K562 (cell line): ENCODE results near the gene SLC6A6. TPM values are rescaled to one million over a fixed set of nuclear protein-coding genes. Genes with fewer than 3 reads are reported as not detected.
A peak's percentile ranks its signal among the peaks of the same experiment; 100 is the strongest.

Source experiments
- CBFA2T3 ChIP-seq: fragments of 450-650 bp; IDR thresholded peaks from 2 replicates; pipeline ENCODE4 v1.6.1; 2017
- CBX1 ChIP-seq: sonication (generic); IDR thresholded peaks from 2 replicates; pipeline ENCODE4 v1.6.1; 2016; ENCODE audit warnings: antibody characterized with exemption, low read depth, mild to moderate bottlenecking
- FOXM1 ChIP-seq, 2 experiments: fragments of 450-650 bp in 1 of 2; sonication (generic) in 1 of 2; formaldehyde crosslinking in 1 of 2; IDR thresholded peaks; 2 replicates each; pipeline versions ENCODE4 v1.6.1 to v1.9.0; 2017 to 2022; ENCODE audit warnings: low read depth in 2 of 2, mild to moderate bottlenecking in 2 of 2, missing genetic modification reagents in 1 of 2, moderate library complexity in 1 of 2
- GATAD2A ChIP-seq: fragments of 450-650 bp; IDR thresholded peaks from 2 replicates; pipeline ENCODE4 v1.6.1; 2017
- HOXB6 ChIP-seq: fragments of 250-450 bp; sonication (Bioruptor Pico); IDR thresholded peaks from 2 replicates; pipeline ENCODE4 v1.5.1; 2022; ENCODE audit warnings: mild to moderate bottlenecking, borderline replicate concordance
- NBN ChIP-seq: fragments of 450-650 bp; IDR thresholded peaks from 2 replicates; pipeline ENCODE4 v1.6.1; 2016; ENCODE audit warnings: low read depth, mild to moderate bottlenecking
- RERE ChIP-seq: sonication (generic); formaldehyde crosslinking; IDR thresholded peaks from 2 replicates; pipeline ENCODE4 v1.8.0; 2023; ENCODE audit warnings: missing genetic modification reagents, mild to moderate bottlenecking, borderline replicate concordance
- TAF15 ChIP-seq: fragments of 200-400 bp; formaldehyde crosslinking; IDR thresholded peaks from 2 replicates; pipeline ENCODE4 v1.6.1; 2017; ENCODE audit warnings: mild to moderate bottlenecking, low read depth, low read length, moderate library complexity
- ZNF224 ChIP-seq: sonication (generic); formaldehyde crosslinking; IDR thresholded peaks from 2 replicates; pipeline ENCODE4 v1.8.0; 2022; ENCODE audit warnings: mild to moderate bottlenecking, missing genetic modification reagents
- ZNF41 ChIP-seq: fragments of 250-450 bp; sonication (Bioruptor Pico); conservative IDR thresholded peaks from 2 replicates; pipeline ENCODE4 v1.4.0; 2020; ENCODE audit warnings: mild to moderate bottlenecking
- ZNF699 ChIP-seq: fragments of 250-450 bp; sonication (Bioruptor Pico); IDR thresholded peaks from 2 replicates; pipeline ENCODE4 v1.8.0; 2021; ENCODE audit warnings: mild to moderate bottlenecking, moderate library complexity; ENCODE audit not compliant: insufficient replicate concordance
- polyA plus RNA-seq, 8 experiments: library from polyadenylated mRNA; depleted of rRNA in 4 of 8; stranded (reverse) in 5 of 8; unstranded in 3 of 8; fragments of >200 nt; fragmentation: Nextera tagmentation in 2 of 8; fragmentation: Illumina TruSeq in 1 of 8; extraction: Ambion mirVana in 2 of 8; extraction: Trizol in 1 of 8; gene quantifications; 2 replicates each; pipeline versions ENCODE4 v1.2.1 to v1.2.3, GENCODE V29; 2011 to 2014; ENCODE audit warnings: inconsistent platforms in 1 of 8, missing spikeins in 1 of 8
- total RNA-seq, 7 experiments: library from RNA; depleted of rRNA in 6 of 7; stranded (reverse); fragments of >200 nt in 6 of 7; fragmentation: Illumina TruSeq in 2 of 7; extraction: Trizol in 2 of 7; gene quantifications; 2 replicates each; pipeline versions ENCODE4 v1.2.1 to v1.2.3, GENCODE V29; 2011 to 2021; ENCODE audit warnings: low replicate concordance in 1 of 7
- TF ChIP-seq, protein P1 (sequence below): sonication (generic); formaldehyde crosslinking; IDR thresholded peaks from 2 replicates; pipeline ENCODE4 v1.8.0; 2022; ENCODE audit warnings: mild to moderate bottlenecking, missing genetic modification reagents
- TF ChIP-seq, protein P2 (sequence below): fragments of 250-450 bp; sonication (Bioruptor Pico); IDR thresholded peaks from 2 replicates; pipeline ENCODE4 v1.4.0; 2020

SLC6A6 gene
- total and polyA plus RNA-seq, 9 of the 15 experiments (the other 6 are each of a cell fraction or from before 2014, with no cell fraction given): 12.3 to 203 (median 93.2) TPM

GRCh38 chr3:14411166-14411526, 8.7 kb downstream of the SLC6A6 start (continued):
- TF ChIP-seq, protein P1, sequence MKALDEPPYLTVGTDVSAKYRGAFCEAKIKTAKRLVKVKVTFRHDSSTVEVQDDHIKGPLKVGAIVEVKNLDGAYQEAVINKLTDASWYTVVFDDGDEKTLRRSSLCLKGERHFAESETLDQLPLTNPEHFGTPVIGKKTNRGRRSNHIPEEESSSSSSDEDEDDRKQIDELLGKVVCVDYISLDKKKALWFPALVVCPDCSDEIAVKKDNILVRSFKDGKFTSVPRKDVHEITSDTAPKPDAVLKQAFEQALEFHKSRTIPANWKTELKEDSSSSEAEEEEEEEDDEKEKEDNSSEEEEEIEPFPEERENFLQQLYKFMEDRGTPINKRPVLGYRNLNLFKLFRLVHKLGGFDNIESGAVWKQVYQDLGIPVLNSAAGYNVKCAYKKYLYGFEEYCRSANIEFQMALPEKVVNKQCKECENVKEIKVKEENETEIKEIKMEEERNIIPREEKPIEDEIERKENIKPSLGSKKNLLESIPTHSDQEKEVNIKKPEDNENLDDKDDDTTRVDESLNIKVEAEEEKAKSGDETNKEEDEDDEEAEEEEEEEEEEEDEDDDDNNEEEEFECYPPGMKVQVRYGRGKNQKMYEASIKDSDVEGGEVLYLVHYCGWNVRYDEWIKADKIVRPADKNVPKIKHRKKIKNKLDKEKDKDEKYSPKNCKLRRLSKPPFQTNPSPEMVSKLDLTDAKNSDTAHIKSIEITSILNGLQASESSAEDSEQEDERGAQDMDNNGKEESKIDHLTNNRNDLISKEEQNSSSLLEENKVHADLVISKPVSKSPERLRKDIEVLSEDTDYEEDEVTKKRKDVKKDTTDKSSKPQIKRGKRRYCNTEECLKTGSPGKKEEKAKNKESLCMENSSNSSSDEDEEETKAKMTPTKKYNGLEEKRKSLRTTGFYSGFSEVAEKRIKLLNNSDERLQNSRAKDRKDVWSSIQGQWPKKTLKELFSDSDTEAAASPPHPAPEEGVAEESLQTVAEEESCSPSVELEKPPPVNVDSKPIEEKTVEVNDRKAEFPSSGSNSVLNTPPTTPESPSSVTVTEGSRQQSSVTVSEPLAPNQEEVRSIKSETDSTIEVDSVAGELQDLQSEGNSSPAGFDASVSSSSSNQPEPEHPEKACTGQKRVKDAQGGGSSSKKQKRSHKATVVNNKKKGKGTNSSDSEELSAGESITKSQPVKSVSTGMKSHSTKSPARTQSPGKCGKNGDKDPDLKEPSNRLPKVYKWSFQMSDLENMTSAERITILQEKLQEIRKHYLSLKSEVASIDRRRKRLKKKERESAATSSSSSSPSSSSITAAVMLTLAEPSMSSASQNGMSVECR (CRISPR knock-in tag): 0 out of 2 replicates have a peak, but pooled peaks have one; percentile 29
- TF ChIP-seq TAF15 (no peak), CBFA2T3 (no peak), CBX1 (no peak), GATAD2A (no peak), ZNF224 (CRISPR knock-in tag) (no peak), ZNF699 (no peak), FOXM1 (IDR thresholded peaks at IDR 0.05; ENCODE audit: low read depth) (no peak), FOXM1 (CRISPR knock-in tag; IDR thresholded peaks at IDR 0.05; ENCODE audit: low read depth) (no peak), ZNF41 (CRISPR knock-in tag) (no peak), NBN (no peak), HOXB6 (CRISPR knock-in tag) (no peak), RERE (CRISPR knock-in tag) (no peak)
- TF ChIP-seq, protein P2, sequence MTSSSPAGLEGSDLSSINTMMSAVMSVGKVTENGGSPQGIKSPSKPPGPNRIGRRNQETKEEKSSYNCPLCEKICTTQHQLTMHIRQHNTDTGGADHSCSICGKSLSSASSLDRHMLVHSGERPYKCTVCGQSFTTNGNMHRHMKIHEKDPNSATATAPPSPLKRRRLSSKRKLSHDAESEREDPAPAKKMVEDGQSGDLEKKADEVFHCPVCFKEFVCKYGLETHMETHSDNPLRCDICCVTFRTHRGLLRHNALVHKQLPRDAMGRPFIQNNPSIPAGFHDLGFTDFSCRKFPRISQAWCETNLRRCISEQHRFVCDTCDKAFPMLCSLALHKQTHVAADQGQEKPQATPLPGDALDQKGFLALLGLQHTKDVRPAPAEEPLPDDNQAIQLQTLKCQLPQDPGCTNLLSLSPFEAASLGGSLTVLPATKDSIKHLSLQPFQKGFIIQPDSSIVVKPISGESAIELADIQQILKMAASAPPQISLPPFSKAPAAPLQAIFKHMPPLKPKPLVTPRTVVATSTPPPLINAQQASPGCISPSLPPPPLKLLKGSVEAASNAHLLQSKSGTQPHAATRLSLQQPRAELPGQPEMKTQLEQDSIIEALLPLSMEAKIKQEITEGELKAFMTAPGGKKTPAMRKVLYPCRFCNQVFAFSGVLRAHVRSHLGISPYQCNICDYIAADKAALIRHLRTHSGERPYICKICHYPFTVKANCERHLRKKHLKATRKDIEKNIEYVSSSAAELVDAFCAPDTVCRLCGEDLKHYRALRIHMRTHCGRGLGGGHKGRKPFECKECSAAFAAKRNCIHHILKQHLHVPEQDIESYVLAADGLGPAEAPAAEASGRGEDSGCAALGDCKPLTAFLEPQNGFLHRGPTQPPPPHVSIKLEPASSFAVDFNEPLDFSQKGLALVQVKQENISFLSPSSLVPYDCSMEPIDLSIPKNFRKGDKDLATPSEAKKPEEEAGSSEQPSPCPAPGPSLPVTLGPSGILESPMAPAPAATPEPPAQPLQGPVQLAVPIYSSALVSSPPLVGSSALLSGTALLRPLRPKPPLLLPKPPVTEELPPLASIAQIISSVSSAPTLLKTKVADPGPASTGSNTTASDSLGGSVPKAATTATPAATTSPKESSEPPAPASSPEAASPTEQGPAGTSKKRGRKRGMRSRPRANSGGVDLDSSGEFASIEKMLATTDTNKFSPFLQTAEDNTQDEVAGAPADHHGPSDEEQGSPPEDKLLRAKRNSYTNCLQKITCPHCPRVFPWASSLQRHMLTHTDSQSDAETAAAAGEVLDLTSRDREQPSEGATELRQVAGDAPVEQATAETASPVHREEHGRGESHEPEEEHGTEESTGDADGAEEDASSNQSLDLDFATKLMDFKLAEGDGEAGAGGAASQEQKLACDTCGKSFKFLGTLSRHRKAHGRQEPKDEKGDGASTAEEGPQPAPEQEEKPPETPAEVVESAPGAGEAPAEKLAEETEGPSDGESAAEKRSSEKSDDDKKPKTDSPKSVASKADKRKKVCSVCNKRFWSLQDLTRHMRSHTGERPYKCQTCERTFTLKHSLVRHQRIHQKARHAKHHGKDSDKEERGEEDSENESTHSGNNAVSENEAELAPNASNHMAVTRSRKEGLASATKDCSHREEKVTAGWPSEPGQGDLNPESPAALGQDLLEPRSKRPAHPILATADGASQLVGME (CRISPR knock-in tag): no peak
